Type B pancreatic cell (in vitro differentiated cells): Measurements from ENCODE around the gene WWTR1. TPM values are rescaled to one million over a fixed set of nuclear protein-coding genes. Genes with fewer than 3 reads are reported as not detected.
A peak's percentile ranks its signal among the peaks of the same experiment; 100 is the strongest.

ENCODE experiments used
- DNase-seq: peaks from one replicate; pipeline ENCODE4 v3.0.0; 2021; ENCODE audit warnings: mixed read lengths; ENCODE audit not compliant: unreplicated experiment; ENCODE audit errors: extremely low spot score
- H3K27ac Mint-ChIP-seq: 2 replicates; pipeline ENCODE4 v1.8.0; 2021; ENCODE audit warnings: mild to moderate bottlenecking, mixed read lengths
- H3K27me3 Mint-ChIP-seq: 2 replicates; pipeline ENCODE4 v1.8.0; 2021; ENCODE audit warnings: mixed read lengths
- H3K36me3 Mint-ChIP-seq: 2 replicates; pipeline ENCODE4 v1.8.0; 2021; ENCODE audit warnings: mixed read lengths
- H3K4me1 Mint-ChIP-seq: one replicate; pipeline ENCODE4 v1.8.0; 2021; ENCODE audit warnings: mixed read lengths; ENCODE audit not compliant: unreplicated experiment
- H3K4me3 Mint-ChIP-seq: 2 replicates; pipeline ENCODE4 v1.8.0; 2021; ENCODE audit warnings: mild to moderate bottlenecking, mixed read lengths
- H3K9me3 Mint-ChIP-seq: 2 replicates; pipeline ENCODE4 v1.8.0; 2021; ENCODE audit warnings: mixed read lengths
- total RNA-seq: library from RNA; stranded (reverse); gene quantifications from 2 replicates; pipeline ENCODE4 v1.2.1, GENCODE V29; 2021; ENCODE audit warnings: low replicate concordance
- TF ChIP-seq, protein P1 (sequence below): fragments of 200-600 bp; sonication (generic); conservative IDR thresholded peaks from 2 replicates; pipeline ENCODE4 v1.5.0; 2021; ENCODE audit warnings: antibody characterized with exemption, mild to moderate bottlenecking

Gene WWTR1
- total RNA-seq, 1 donor from 2014 or later: 65.0 TPM

DNA sequence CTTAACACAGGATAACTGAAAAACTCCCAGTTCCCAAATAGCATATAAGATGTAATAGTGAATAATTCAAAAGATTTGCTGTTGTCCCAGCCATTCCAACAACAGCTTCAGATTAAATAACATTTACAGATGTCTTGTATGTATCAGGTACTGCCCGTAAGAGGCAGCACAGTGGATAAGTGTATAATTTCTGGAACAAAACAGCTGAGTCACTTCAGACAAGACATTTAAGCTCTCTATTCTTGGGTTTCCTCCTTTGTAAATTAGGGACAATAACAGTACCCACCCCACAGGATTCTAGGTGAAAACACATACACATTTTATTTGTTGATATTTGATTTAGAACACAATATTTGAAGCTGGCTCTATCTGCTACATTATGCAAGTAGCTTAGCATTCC, 2.6 kb upstream of the WWTR1 start:
- Mint-ChIP-seq H3K4me3 (peak overlapping the region; percentile 54), H3K36me3 (peaks cover 11% of the 10 kb centered on the region), H3K9me3 (peaks cover 5% of the 10 kb centered on the region), H3K27ac (no peak overlapping the region), H3K27me3 (no peaks in the 10 kb centered on the region), H3K4me1 (peaks cover 48% of the 10 kb centered on the region)
- TF ChIP-seq, protein P1, sequence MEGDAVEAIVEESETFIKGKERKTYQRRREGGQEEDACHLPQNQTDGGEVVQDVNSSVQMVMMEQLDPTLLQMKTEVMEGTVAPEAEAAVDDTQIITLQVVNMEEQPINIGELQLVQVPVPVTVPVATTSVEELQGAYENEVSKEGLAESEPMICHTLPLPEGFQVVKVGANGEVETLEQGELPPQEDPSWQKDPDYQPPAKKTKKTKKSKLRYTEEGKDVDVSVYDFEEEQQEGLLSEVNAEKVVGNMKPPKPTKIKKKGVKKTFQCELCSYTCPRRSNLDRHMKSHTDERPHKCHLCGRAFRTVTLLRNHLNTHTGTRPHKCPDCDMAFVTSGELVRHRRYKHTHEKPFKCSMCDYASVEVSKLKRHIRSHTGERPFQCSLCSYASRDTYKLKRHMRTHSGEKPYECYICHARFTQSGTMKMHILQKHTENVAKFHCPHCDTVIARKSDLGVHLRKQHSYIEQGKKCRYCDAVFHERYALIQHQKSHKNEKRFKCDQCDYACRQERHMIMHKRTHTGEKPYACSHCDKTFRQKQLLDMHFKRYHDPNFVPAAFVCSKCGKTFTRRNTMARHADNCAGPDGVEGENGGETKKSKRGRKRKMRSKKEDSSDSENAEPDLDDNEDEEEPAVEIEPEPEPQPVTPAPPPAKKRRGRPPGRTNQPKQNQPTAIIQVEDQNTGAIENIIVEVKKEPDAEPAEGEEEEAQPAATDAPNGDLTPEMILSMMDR: no peak
- no peak for DNase-seq

DNA sequence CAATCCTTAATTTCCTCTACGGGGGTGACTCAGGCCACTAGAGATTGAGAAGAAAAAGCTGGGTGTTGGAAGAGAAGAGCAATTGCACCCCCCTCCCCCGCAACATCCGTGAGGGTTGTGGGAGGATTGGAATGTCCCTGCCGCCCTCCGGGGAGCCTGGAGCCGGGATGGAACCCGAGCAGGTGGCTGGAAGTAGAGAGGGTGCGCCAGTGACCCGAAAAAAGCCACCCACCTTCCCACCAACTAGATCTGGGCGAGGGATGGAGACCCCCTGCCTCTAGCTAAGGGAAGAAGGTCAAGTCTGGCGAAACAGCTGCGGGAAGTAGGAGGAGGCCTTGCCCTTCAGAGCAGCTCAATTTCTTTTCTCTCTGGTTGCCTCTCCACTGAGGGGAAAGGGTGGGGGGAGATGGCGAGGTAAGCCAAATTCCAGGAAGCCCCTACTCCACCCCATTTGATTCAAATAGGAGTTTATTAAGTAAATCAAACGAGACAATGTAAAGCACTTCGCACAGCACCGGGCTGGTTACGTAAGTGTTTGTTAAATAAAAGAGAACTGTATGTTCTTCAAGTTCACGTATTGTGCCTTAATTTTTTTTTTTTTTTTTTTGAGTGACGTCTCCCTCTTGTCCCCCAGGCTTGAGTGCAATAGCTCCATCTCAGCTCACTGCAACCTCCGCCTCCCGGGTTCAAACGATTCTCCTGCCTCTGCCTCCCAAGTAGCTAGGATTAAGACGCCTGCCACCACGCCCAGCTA, 1.1 kb upstream of the WWTR1 start:
- DNase-seq: no peak
- peaks cover 56% of the 10 kb centered on the region for H3K4me1 Mint-ChIP-seq
- H3K27ac Mint-ChIP-seq: peak overlapping the region; percentile 95
- H3K4me3 Mint-ChIP-seq: peak overlapping the region; percentile 99
- peaks cover 4% of the 10 kb centered on the region for H3K9me3 Mint-ChIP-seq
- H3K36me3 Mint-ChIP-seq: peaks cover 19% of the 10 kb centered on the region
- no peaks in the 10 kb centered on the region for H3K27me3 Mint-ChIP-seq
- TF ChIP-seq, protein P1: no peak

DNA sequence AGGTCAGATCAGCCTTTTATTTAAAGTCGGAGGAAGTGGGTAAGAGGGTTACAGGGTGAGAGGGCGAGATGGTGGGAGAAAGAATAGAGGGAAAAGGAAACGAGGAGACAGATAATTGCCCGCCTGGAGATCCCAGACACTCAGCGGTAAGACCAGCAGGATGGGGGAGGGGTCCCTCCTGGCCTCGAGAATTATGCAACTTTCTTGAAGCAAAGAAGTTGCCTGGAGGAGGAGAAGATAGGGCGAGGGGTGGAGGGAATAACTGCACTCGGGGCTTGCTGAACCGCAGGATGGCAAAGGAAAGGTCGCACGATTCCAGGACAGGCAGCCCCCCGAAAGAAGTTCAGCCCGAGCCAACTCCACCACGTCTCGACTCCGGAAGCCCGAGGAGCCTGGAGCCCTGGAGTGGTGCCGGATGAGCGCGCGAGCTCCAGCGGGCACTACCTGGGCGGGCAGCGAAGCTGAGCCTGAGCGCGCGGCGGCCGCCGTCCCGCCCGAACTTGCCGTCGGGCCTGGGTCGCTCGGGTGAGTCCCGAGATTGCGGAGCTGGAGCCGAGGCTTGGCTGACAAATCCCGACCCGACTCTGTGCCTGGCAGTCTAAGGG, 402 bp downstream of the WWTR1 start:
- Mint-ChIP-seq H3K36me3 (peaks cover 20% of the 10 kb centered on the region), H3K27me3 (no peaks in the 10 kb centered on the region), H3K4me1 (peaks cover 48% of the 10 kb centered on the region), H3K27ac (peak overlapping the region; percentile 95), H3K9me3 (no peaks in the 10 kb centered on the region), H3K4me3 (peak overlapping the region; percentile 99)
- TF ChIP-seq, protein P1: no peak
- DNase-seq: no peak

DNA sequence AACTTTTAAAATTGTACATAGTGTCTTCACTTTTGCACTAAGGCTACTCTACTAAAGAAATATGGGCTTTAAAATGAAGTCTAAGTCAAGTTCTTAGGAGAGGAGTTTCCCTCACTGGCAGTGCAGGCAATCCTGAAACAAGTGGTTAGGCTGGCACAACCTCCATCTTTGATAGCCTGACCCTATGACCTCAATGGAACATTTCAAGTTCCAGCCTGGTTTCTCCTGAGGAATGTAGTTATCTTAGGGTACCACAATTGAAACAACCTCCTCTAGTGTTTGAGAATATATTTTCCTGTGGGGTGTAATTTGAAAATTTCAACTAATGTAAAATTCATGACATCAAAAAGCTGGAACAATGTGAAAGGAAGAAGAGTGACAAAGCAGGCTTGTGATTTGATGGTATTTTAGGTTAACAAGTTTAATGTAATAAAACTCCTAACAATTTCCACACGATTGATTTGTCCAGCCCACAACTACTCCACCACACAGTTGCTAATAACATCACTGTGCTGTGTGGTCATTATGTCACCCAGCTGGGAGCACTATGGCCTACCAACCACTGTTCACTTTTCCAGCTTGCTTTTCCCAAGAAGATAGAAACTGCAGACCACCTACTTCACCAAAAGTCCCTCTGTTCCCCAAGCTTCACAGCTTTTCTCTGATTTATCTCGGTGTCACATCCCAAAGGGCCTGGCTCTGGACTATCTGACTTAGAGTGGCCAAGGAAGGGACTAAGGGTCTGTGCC, 1.8 kb downstream of the WWTR1 start:
- TF ChIP-seq, protein P1: no peak
- H3K36me3 Mint-ChIP-seq: peaks cover 27% of the 10 kb centered on the region
- H3K4me3 Mint-ChIP-seq: peak overlapping the region; percentile 99
- H3K27ac Mint-ChIP-seq: peak overlapping the region; percentile 76
- no peak for DNase-seq
- H3K9me3 Mint-ChIP-seq: peaks cover 6% of the 10 kb centered on the region
- peaks cover 50% of the 10 kb centered on the region for H3K4me1 Mint-ChIP-seq
- H3K27me3 Mint-ChIP-seq: no peaks in the 10 kb centered on the region

DNA sequence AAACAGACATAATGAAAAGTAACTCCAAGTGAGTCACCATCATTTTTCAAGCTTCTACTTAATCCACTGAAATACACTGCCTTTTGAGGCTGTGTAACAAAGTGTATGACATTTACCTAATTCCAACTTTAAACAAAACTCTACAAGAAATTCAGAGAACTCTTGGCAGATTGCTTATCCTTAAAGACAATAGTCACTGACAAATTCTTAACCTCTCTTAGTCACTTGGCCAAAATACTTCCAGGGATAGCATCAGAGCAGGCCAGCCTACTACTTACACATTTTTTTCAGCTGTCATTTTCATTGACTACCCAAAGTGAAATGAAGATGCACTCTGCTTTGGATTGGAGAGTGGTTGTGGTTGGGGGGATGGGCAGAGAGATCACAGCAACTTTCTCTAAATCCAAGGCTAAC, 3.6 kb downstream of the WWTR1 start:
- DNase-seq: no peak
- Mint-ChIP-seq H3K4me1 (peaks cover 45% of the 10 kb centered on the region), H3K27ac (peak overlapping the region; percentile 65), H3K27me3 (no peaks in the 10 kb centered on the region), H3K9me3 (peaks cover 6% of the 10 kb centered on the region), H3K4me3 (peak overlapping the region; percentile 99), H3K36me3 (peaks cover 42% of the 10 kb centered on the region)
- TF ChIP-seq, protein P1: no peak
